IPS-NIHi7 (cell line): Measurements from ENCODE around the gene TSHZ1.
A peak's percentile ranks its signal among the peaks of the same experiment; 100 is the strongest.

Experiments
- DNase-seq: peaks from one replicate; pipeline ENCODE4 v3.0.0; 2012; ENCODE audit warnings: mixed read lengths; ENCODE audit errors: extremely low spot score

The TSHZ1 gene

DNA sequence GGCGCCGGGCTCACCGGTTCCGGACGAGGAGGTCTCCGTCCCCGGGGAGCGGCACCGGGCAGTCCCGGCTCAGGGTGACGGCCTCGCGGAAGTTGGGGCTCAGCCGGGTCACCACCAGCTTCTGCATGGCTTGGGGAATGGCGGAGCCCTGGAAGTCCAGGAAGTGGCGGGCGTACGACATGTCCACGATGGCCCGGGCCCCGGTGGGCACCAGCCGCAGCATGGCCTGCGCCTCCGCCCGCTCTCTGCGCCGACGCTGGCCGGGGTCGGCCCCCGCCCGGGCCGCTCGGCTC lies 1.8 kb upstream of the TSHZ1 start:
- DNase-seq = no peak

DNA sequence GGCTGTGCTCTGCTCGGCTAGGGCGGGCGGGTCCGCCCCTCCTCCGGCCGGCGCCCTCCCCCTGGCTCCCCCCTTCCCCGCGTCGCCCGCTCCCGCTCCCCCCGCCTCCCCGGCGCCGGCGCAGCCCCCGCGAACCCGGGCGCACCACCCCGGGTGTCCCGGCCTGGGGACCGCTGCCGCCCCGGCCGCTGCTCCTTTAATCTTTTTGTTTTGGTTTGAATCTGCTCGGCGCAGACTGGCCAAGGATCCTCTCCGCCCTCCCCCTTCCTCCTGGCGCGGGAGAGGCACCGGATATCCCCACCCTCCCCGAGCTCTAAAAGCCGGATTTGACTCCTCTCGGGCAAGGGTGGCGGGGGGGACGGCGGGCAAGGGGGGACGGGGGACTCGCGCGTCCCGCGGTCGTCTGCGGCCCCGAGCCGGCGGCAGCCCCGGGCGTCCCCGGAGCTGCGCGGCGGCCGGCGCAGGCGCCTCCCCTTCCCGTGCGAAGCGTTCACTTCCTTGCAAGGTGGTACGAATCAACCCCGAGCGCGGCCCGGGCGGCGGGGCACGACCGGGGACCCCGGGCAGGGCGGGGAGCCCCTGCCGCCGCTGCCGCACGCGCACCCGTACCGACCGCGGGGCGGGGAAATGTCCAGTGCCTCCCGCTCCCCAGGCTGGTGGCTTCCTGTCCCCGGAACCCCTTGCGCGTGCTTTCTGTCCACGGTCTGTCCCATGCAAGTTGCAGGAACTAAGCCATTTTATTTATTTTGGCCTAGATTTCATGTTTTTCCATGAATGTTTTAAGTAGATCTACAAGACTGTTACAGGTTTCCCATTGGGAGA lies 1.3 kb upstream of the TSHZ1 start, which contains the start of gene PTGR3:
TSS of gene PTGR3 (minus strand) at position 11 of the 822 bp plus-strand sequence. CDS start 81 bp downstream, outside the sequence.
- peak; percentile 68 for DNase-seq

DNA sequence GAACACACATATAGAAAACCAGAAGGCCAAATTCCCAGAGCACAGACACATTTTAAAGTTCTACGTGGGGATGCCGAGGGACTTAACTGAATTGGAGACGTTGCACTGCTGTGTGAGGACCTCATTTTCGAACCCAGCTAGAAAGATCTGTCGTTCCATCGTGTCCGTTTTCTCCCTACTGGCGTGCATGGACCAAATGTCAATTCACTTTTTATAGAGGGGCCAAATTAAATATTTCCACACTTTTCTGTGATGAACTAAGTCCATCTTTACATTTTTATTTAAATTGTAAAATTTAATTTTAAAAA lies 692 bp upstream of the TSHZ1 start:
- no peak for DNase-seq

DNA sequence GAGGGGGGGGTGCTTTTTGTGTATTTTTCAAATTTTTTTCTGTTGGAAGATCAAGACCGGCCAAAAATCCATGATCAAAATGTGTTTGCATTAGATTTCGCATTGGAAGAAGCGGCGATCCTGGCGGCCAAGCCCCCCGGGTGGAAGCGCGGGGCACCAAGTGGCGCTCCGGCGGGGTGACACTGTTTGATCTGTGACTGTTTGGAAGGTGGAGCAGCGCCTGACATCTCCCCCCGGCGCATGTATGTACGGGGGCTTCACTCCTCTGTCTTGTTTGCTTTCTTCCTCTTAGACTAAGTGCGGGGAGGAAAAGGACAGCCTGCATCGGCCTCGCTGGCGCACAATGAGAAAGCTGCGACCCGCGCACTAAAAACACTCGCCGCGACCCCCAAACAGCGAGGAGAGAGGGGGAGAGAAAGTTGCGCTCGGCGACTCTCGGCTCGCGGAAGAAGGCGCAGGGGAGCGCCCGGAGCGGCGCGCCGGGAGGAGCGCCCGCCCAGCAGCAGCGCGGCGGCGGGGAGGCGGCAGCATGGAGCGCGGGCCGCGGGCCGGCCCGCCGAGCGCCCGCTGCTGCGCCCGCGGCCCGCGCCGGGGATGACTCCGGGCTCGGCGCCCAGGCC lies 515 bp downstream of the TSHZ1 start:
- peak; percentile 25 for DNase-seq

DNA sequence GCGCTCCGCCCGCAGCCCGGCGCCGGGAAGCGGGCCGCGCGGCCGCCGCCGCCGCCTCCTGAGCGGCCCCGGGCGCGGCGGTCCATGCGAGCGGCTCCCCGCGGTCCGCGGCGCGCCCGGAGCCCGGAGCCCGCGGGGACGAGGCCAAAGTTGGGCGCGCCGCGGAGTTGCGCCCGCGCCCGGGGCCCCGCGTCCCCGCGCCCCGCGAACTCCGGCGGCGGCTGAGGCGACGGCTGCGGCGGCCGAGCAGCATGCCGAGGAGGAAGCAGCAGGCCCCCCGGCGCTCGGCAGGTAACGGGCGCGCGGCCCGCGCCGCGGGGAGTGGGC lies 992 bp downstream of the TSHZ1 start:
- DNase-seq = no peak

DNA sequence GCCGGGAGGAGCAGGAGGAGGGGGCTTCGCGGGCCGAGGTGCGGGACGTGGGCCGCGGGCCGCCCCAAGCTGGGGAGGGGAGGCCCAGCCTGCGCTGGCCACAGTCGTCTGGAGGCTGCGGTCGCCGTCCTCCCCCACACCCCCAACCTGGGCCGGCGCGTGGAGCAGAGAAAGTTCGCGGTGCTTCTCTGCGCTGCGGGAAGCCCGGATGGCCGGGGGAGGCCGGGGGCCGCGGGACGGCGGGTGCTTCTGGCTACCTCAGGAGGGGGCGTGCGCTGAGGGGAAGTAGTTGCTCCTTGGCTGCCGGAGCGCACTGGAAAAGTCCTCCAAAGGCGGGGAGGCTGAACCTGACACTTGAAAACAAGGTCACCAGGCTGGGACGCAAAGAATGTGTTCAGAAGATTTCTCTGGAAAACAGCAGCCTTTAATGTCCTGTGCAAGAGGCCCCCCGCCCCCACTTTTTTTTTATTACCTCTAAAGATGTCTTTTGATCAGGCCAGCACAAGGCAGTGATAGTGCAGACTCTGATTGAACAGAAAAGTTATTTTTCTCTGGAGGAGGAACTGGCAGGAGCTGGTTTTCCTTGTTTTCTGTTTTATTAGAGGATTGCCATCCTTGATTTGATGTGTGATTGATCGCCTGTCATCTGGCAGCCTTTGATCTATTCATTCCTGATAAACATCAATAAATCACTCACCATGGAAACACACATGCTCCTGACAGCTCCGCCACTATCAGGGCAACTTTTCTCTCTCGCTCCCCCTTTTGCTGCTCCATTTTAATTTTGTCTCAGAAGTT lies 1.6 kb downstream of the TSHZ1 start:
- DNase-seq = peak; percentile 57

DNA sequence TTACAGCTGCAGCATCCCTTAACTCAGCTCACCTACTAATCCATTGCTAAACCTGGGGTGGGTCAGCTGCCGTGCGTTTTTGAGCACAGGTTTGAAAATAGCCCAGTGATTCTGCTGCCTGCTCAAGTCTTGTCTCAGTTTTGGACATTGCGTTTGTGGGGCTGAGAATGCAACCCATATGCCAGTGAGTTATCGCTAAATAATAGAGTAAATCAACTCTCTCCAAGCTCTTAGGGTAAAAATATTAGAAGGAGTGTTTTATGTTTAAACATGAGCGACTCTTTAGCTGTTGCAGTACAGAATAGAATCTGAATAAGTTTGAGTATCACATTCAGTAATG lies 2.1 kb downstream of the TSHZ1 start:
- DNase-seq = no peak

DNA sequence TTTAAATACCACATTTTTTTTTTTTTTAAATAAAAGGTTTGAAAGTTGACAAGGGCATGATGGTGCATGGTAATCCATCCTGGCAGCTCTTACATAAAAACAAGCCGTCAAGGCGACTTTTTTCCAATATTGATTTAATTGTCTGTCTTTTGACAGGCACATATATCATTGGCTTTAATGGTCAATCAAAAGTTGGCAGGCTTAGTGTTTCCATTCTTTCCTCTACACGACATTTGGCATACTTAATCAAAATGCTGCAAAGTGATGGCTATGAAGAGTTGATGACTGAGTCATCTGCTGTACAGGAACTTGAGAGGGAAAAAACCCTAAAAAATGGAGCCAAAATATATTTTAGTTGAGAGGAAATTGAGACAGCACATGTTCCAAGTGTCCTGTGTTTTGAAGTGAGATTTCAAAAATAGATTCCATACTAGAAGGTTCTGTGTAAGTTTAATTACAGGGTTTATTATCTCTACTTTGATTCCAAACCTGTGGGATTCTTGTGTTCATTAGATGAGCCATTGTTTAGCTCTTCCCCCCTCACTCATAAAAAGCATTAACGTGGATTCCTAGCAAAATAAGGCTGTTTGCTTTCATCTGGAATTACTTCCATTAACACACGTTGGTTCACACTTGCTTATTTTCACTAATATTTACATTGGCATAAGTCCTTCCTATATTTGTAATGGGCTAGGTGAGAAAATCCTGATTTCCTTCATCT lies 3.2 kb downstream of the TSHZ1 start:
- no peak for DNase-seq

DNA sequence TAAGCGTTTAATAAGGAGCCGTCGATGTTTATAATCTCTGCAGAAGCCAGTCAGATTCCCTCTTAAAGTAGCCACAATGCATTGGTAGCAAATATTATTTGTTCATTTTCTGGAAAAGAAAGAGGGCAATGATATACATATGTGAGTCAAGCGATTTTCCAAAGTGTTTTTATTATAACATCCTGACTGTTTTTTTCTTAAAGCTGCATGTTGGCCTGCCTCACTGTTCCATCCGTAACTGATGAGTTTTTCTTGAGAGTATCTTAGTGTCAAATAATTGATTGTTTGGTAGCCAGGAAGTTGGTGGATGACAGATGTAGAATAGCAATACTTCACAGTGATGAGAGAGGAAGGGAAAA lies 3.7 kb downstream of the TSHZ1 start:
- DNase-seq = no peak

DNA sequence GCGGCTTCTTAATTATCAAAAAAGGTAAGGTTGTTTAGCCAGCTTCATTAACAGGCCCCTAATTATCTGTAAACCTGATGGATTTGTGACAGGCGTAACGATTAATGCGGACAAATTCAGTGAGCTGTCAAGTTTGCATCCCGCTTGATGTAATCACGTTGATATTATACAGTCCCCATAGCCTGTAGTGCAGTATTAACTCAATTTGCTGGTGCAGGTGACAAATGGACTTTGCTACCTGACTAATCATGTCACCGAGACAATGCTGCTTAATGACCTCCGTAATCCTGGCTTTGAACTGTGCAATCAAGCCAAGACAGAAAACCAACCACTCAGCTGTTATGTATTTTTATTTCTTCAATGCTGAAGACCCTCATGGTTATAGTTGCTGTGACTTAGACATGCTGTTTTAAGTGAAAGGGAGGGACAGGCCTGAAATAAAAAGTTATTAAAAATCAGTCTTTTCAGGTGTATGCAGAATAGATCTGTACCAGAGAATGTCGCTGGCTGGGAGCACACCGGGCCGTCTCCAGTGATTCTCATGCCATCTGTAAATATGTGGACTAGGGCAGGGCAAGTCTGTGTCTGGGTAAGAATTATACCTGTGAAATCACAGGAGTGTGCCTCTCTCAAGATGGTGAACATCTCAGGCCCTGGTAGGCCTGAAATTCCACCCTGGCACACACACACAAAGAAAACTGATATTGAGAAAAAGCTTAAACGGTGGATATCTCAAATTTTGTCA lies 4.3 kb downstream of the TSHZ1 start:
- no peak for DNase-seq

DNA sequence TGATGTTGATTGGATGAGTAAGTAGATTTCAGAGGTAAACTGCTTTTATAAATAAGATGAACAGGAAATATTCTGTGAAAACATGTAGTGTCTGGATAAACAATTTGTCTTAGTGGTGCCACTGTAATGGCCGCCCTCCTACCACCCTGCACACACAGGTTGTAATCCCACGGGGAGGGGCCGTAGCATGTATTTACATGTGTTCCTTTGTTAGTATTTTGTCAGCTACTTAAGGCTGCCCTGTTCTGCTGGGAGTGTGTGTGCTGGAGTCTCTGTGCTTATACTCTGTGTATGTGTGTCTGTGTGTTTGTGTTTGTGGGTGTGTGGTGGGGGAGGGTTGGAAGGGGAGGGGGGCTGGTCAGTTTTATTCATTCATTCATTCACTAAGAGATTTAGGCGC lies 5.1 kb downstream of the TSHZ1 start:
- DNase-seq = no peak

DNA sequence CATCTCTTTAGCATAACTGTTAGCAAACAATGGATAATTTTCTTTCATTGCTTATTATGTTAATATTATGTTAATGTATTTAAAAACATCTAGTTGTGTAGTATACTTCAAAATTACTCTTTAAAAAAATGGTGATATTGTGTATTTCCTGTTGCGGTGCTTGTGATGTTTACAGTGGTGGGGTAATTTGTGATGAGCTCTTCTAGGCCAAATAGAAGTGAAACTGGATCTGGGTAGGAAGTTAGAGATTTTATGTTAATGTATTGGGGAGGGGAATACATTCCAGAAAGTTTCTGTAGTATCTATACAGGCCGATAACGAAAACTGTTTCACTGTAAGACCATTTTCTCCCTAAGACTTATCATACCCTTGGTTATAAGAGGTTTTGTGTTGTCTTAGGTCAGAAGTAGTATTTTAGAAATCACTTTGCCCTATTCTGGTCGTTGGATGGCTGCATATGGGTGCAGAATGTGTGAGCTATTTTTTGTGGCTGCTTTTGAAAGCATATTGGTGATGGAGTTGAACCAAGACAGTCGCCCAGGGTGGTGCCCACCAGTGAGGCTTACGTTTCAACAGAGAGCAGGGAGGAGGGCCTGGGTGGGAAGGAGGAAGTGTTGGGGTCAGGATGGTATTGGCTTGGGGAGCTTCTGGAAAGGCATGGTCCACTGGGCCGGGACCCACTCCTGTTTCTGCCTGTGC lies 5.8 kb downstream of the TSHZ1 start:
- no peak for DNase-seq

DNA sequence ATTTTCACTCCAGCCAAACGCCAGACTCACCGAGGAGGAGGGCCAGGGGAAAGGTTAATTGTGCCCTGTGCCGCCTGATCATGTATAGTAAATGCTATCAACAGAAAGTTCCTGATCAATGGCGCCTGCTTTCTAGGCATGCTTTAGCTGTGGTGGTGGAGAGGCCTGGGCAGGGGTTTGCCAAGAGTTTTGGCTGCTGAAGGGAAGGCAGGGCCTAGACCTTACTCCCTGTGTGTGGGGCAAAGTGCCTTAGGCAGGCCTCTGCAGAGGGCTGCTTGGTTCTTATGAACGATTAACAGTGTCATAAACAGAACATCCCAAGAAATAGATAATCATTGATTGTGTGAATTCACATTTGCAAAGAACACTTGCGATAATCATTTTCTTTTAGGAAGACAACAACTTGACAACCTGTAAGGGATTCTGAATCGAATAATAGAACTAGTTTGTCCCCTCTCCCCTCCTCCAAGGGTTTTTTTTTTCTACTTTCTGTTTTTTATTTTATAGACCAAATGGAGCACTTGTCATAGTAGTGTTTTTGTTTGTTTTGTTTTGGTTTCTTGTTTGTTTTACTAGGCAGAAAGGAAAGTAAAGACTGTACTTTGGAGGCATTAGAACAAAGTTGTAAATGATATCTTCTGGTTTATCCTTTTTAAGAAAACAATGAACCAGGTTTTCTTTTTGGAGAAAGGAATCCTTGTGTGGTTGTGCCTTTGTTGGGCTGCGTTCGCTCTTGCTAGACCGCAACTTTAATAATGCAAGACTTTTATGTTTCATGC lies 6.5 kb downstream of the TSHZ1 start:
- no peak for DNase-seq

DNA sequence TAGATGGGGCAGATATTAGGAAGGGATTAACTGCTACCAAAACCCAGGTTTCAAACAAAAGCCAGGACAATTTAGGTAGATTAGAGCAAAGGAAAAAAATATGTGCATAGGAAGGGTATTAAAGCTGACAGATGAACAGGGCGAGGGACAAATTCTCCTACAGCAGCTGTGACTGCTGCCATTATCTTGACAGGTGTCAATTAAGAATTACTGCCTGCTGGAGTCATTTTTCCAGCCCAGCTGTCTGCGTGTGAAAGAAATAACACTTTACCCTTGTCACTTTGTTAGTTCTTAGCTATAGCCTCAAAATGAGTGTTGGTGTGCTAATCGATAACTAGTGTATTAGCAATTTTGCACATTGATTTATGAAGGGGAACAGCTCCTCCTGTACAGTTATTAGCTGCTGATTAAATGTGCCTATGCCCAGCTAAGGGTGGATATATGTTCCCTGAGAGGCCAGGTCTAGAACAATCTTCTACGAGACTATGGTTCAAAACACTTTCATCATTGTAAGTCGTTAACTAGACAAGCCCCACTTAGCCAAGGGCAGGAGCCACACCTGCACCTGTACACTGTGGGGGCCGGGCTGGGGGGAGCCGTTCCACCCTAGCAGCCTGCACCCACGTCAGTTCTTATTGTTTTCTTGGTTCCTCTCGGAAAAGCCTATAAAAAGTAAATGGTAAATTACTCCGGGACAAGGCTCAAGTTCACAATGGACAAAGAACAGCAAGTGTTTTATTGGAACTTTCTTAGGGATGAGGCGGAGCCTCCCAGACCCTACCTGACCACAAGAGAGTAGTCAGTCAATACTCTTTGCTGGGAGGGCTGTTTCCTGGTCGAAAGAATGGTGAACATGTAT lies 7.7 kb downstream of the TSHZ1 start:
- DNase-seq = no peak

DNA sequence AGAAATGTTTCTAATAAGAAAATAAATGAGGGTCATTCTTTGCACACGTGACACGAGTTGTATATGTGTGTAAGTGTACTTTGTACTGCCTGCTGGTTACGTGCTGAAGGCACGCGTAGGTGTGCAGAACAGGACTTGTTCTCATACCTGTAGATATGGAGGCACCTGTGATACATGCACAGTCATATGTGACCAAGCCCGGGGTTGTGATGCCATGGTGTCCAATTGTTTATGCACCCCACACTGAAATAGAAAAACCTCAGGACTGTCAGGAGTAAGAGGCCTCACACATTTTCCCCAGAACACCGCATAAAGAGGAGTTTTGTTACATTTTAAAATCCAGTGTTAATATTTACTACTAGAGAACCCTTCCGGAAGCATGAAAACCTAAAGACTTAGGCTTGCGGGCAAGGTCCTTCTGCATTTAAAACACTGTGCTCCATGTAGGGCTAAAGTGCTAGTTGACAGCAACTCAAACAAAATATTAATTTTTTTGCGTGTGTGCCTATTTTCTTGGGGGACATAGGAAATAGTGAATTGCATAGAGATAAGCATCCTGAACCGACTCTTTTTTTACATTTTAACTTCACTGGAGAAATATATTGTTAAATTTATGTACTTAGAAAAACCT lies 9.3 kb downstream of the TSHZ1 start:
- DNase-seq = no peak

DNA sequence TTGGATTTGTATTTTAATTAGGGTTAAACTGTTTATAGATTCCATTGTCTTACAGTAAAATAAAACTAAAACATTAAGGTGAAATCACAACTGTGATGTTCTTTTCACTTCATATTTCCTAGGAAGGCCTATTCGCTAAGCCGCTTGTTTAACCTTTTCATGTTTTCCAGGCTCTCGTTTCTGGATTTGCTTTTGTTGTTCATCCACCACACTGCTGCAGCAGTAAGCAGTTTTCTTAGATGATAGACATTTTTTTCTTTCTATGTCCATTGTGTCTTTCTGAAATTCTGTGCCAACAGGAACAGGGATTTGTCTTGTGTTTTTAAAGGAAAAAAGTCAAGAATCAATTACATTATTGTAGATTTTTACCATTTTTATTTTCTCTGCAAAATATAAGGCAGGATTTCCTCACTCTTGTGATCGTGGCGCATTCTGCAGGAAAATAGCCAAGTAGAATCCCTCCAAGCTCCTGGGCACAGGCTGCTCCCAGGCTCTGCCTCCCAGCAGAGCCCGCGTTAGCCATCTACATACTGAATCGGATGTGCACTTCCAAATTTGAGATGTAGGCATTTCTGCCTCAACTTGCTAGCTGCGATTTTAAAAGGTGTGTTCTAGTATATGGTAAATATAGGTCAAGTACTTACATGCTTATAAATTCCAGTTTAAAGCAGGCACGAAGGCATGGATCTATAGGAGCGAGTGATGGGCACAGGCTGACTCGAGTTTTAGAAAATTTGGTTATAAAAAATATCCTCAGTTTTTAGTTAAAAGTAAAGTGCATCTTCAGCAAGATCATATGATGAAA lies 10.2 kb downstream of the TSHZ1 start:
- DNase-seq = no peak

DNA sequence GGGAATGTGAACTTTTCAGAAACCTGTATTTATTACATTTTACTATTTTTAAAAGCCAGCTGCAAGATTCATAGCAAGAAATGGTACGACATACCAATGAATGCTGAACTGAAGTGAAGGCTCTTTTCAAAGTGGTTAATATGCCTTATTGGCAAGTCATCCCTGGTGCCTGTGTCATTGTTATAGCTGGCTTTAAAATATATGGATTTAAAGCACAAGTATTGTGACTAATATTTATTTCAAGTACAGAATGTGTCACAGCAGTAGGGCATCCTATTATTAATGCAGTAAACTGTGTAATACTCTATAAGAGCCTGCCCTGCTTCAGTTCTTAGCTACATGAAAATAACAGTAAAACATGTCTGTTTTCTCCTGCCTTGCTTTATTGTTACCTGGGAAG lies 10.8 kb downstream of the TSHZ1 start:
- no peak for DNase-seq

DNA sequence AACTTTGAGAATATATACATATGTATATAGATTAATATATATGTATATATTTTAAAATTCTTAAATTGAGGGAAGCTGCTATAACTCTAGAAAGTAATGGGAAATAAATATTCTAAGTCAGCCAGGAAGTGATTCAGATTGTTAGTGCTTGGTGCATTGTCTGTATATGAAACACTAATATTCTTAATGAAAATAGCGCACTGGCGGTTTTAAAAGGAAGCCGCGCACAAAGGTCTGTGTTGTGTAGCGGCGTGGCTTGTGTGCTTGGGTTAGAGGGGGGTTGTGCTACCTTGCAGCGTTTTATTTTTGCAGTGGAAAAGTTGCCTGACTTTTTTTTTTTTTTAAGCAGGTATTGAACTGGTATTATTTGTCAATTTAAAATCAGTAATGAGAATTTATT lies 11.3 kb downstream of the TSHZ1 start:
- no peak for DNase-seq
